Fibroblast of pulmonary artery (primary cell): Measurements from ENCODE around the gene PRDM16.

Experiments used
- DNase-seq: peaks from one replicate; pipeline ENCODE4 v3.0.0-alpha.2; 2010; ENCODE audit warnings: low read depth
- H3K4me3 ChIP-seq: replicated peaks from 2 replicates; pipeline ENCODE4 v1.5.1; 2011; ENCODE audit warnings: low read depth, mild to moderate bottlenecking, control low read depth, low read length, moderate library complexity
- CTCF ChIP-seq: IDR thresholded peaks from 2 replicates; pipeline ENCODE4 v1.5.1; 2011; ENCODE audit warnings: mild to moderate bottlenecking, control low read depth, low read length, inconsistent platforms; ENCODE audit errors: missing control alignments

Gene PRDM16

GRCh38 chr1:3204725-3205124, 135.7 kb downstream of the PRDM16 start:
- TF ChIP-seq CTCF: no peak
- DNase-seq: no peak
- no peak overlapping the region for H3K4me3 ChIP-seq

GRCh38 chr1:3205815-3206214, 136.8 kb downstream of the PRDM16 start:
- no peak overlapping the region for H3K4me3 ChIP-seq
- DNase-seq: no peak
- TF ChIP-seq CTCF: no peak

GRCh38 chr1:3206696-3207095, 137.7 kb downstream of the PRDM16 start:
- no peak overlapping the region for H3K4me3 ChIP-seq
- DNase-seq: no peak
- no peak for TF ChIP-seq CTCF

- no peak overlapping the region for H3K4me3 ChIP-seq
- no peak for TF ChIP-seq CTCF
- no peak for DNase-seq
Observed at GRCh38 chr1:3207217-3207848, 138.3 kb downstream of the PRDM16 start.

GRCh38 chr1:3208819-3209200, 139.8 kb downstream of the PRDM16 start:
- TF ChIP-seq CTCF: no peak
- H3K4me3 ChIP-seq: no peak overlapping the region
- no peak for DNase-seq

GRCh38 chr1:3209201-3209600, 140.2 kb downstream of the PRDM16 start:
- H3K4me3 ChIP-seq: no peak overlapping the region
- no peak for TF ChIP-seq CTCF
- no peak for DNase-seq

- no peak overlapping the region for H3K4me3 ChIP-seq
- DNase-seq: no peak
- no peak for TF ChIP-seq CTCF
Observed at GRCh38 chr1:3211582-3212375, 142.8 kb downstream of the PRDM16 start.
